K562 (cell line): ENCODE results near the gene TMEM14C. TPM values are rescaled to one million over a fixed set of nuclear protein-coding genes. Genes with fewer than 3 reads are reported as not detected.

Experiments
- EHMT2 ChIP-seq: fragments of 450-650 bp; IDR thresholded peaks from 2 replicates; pipeline ENCODE4 v1.6.1; 2018; ENCODE audit warnings: antibody characterized with exemption
- EP300 ChIP-seq: IDR thresholded peaks from 2 replicates; pipeline ENCODE4 v1.6.1; 2012; ENCODE audit warnings: low read length, improper control_type of control experiment
- JUND ChIP-seq, 2 experiments: IDR thresholded peaks; 2 replicates in 1 of 2; 3 replicates in 1 of 2; pipeline ENCODE4 v1.6.1; 2011; ENCODE audit warnings: borderline replicate concordance in 2 of 2, low read depth in 2 of 2, low read length in 2 of 2, improper control_type of control experiment in 1 of 2, missing biosample characterization in 1 of 2, missing genetic modification characterization in 1 of 2, missing genetic modification reagents in 1 of 2
- MCM7 ChIP-seq, 2 experiments: fragments of 450-650 bp; IDR thresholded peaks; 2 replicates each; pipeline ENCODE4 v1.6.1; 2016 to 2018
- NR1H2 ChIP-seq: sonication (generic); formaldehyde crosslinking; IDR thresholded peaks from 2 replicates; pipeline ENCODE4 v1.4.0; 2020; ENCODE audit warnings: mild to moderate bottlenecking, missing genetic modification reagents
- RUNX1 ChIP-seq: sonication (generic); IDR thresholded peaks from 2 replicates; pipeline ENCODE4 v1.6.1; 2016; ENCODE audit warnings: antibody characterized with exemption, low read depth
- SMARCE1 ChIP-seq: fragments of 450-650 bp; IDR thresholded peaks from 2 replicates; pipeline ENCODE4 v1.7.1; 2016; ENCODE audit warnings: mild to moderate bottlenecking
- SRSF7 ChIP-seq: fragments of 200-400 bp; formaldehyde crosslinking; optimal IDR thresholded peaks from 2 replicates; pipeline ENCODE3; 2017; ENCODE audit warnings: mild to moderate bottlenecking, low read depth, low read length
- TRIM28 ChIP-seq: fragments of 450-650 bp; IDR thresholded peaks from 2 replicates; pipeline ENCODE4 v1.6.1; 2017
- ZFP1 ChIP-seq: fragments of 450-650 bp; formaldehyde crosslinking; IDR thresholded peaks from 2 replicates; pipeline ENCODE4 v1.4.0; 2020; ENCODE audit warnings: mild to moderate bottlenecking, mixed read lengths
- ZKSCAN8 ChIP-seq: fragments of 200-800 bp; sonication (Bioruptor generic); IDR thresholded peaks from 2 replicates; pipeline ENCODE4 v1.6.1; 2016; ENCODE audit warnings: missing genetic modification characterization, missing compliant biosample characterization
- ZNF197 ChIP-seq: fragments of 200-800 bp; sonication (Bioruptor generic); IDR thresholded peaks from 2 replicates; pipeline ENCODE4 v1.6.1; 2016; ENCODE audit warnings: low read depth, missing genetic modification characterization, missing compliant biosample characterization
- ZNF23 ChIP-seq: fragments of 250-450 bp; sonication (Bioruptor Pico); IDR thresholded peaks from 2 replicates; pipeline ENCODE4 v1.4.0; 2020; ENCODE audit warnings: mild to moderate bottlenecking
- ZNF282 ChIP-seq: sonication (generic); formaldehyde crosslinking; IDR thresholded peaks from 2 replicates; pipeline ENCODE4 v1.8.1; 2023; ENCODE audit warnings: missing genetic modification reagents
- ZNF3 ChIP-seq: fragments of 250-450 bp; sonication (Bioruptor Pico); IDR thresholded peaks from 2 replicates; pipeline ENCODE4 v1.5.0; 2021; ENCODE audit warnings: mild to moderate bottlenecking, moderate library complexity
- ZNF551 ChIP-seq: fragments of 250-450 bp; sonication (Bioruptor Pico); IDR thresholded peaks from 2 replicates; pipeline ENCODE4 v1.5.0; 2021; ENCODE audit warnings: mild to moderate bottlenecking, moderate library complexity
- ZNF785 ChIP-seq: fragments of 250-450 bp; sonication (Bioruptor Pico); IDR thresholded peaks from 2 replicates; pipeline ENCODE4 v1.4.0; 2020; ENCODE audit warnings: mild to moderate bottlenecking
- polyA plus RNA-seq, 8 experiments: library from polyadenylated mRNA; depleted of rRNA in 4 of 8; stranded (reverse) in 5 of 8; unstranded in 3 of 8; fragments of >200 nt; fragmentation: Nextera tagmentation in 2 of 8; fragmentation: Illumina TruSeq in 1 of 8; extraction: Ambion mirVana in 2 of 8; extraction: Trizol in 1 of 8; gene quantifications; 2 replicates each; pipeline versions ENCODE4 v1.2.1 to v1.2.3, GENCODE V29; 2011 to 2014; ENCODE audit warnings: inconsistent platforms in 1 of 8, missing spikeins in 1 of 8
- total RNA-seq, 7 experiments: library from RNA; depleted of rRNA in 6 of 7; stranded (reverse); fragments of >200 nt in 6 of 7; fragmentation: Illumina TruSeq in 2 of 7; extraction: Trizol in 2 of 7; gene quantifications; 2 replicates each; pipeline versions ENCODE4 v1.2.1 to v1.2.3, GENCODE V29; 2011 to 2021; ENCODE audit warnings: low replicate concordance in 1 of 7
- TF ChIP-seq, protein P1 (sequence below): fragments of 450-650 bp; IDR thresholded peaks from 2 replicates; pipeline ENCODE4 v1.6.1; 2018; ENCODE audit not compliant: partially characterized antibody
- TF ChIP-seq, protein P2 (sequence below): fragments of 200-800 bp; sonication (Bioruptor generic); IDR thresholded peaks from 2 replicates; pipeline ENCODE4 v1.6.1; 2017; ENCODE audit warnings: missing genetic modification characterization, missing compliant biosample characterization
- TF ChIP-seq, protein P3 (sequence below): sonication (generic); formaldehyde crosslinking; IDR thresholded peaks from 2 replicates; pipeline ENCODE4 v1.5.0; 2020; ENCODE audit warnings: missing genetic modification reagents
- TF ChIP-seq, protein P4 (sequence below): sonication (generic); formaldehyde crosslinking; IDR thresholded peaks from 2 replicates; pipeline ENCODE4 v1.8.0; 2022; ENCODE audit warnings: missing genetic modification reagents, mild to moderate bottlenecking, borderline replicate concordance

TMEM14C gene
- total and polyA plus RNA-seq, 9 of the 15 experiments (the other 6 are each of a cell fraction or from before 2014, with no cell fraction given): 151 to 496 (median 263) TPM

DNA sequence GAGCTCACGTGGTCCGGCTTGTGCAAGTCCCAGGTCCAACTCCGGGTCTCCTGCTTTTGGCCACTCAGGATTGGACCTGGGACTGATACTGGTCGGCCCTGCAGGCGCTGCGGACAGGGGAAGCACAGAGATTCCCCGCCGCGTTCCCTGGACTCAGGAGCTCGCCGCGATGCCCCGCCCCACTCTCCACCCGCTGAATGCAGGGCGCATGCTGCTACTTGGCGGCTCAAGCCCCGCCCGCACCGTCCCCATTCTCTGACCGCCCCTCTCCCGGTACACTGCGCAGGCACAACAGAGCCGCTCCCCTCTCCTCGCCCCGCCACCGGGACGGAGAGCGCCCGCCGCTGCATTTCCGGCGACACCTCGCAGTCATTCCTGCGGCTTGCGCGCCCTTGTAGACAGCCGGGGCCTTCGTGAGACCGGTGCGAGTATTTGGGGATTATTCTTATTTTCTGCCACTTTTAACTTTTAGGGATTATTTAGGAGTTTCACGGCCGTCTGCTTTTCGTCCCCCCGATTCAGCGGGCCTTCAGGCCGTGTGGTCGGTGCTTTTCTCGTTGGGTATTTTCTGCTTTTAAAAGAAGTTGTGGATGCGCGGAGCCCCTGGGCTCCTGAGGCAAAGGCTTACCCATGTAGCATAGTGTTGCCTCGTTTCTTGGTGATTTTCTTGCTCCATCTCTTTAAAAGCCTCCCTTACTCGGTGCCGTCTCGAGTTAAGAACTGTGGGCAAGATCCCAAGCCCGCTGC lies at the start of gene TMEM14C (continued):
- TF ChIP-seq ZNF23 (CRISPR knock-in tag) (no peak), ZNF197 (CRISPR knock-in tag) (no peak), ZNF3 (CRISPR knock-in tag) (no peak), ZKSCAN8 (CRISPR knock-in tag) (no peak), MCM7 (IDR thresholded peaks at IDR 0.05) (no peak), SMARCE1 (peak; percentile 46; the same call in 1 of the 2 replicates), NR1H2 (CRISPR knock-in tag) (no peak), ZNF785 (CRISPR knock-in tag) (no peak), ZFP1 (CRISPR knock-in tag) (no peak), SRSF7 (no peak), TRIM28 (peak; percentile 57; the same call in 1 of the 2 replicates), EHMT2 (no peak), EP300 (no peak), JUND (IDR thresholded peaks at IDR 0.05; ENCODE audit: borderline replicate concordance, low read depth, low read length) (peak; percentile 61), JUND (tag; IDR thresholded peaks at IDR 0.05; ENCODE audit: borderline replicate concordance, low read depth, low read length) (peak; percentile 6; the same call in 1 of the 3 replicates), ZNF282 (CRISPR knock-in tag) (no peak), RUNX1 (no peak), ZNF551 (no peak)
- TF ChIP-seq, protein P1, sequence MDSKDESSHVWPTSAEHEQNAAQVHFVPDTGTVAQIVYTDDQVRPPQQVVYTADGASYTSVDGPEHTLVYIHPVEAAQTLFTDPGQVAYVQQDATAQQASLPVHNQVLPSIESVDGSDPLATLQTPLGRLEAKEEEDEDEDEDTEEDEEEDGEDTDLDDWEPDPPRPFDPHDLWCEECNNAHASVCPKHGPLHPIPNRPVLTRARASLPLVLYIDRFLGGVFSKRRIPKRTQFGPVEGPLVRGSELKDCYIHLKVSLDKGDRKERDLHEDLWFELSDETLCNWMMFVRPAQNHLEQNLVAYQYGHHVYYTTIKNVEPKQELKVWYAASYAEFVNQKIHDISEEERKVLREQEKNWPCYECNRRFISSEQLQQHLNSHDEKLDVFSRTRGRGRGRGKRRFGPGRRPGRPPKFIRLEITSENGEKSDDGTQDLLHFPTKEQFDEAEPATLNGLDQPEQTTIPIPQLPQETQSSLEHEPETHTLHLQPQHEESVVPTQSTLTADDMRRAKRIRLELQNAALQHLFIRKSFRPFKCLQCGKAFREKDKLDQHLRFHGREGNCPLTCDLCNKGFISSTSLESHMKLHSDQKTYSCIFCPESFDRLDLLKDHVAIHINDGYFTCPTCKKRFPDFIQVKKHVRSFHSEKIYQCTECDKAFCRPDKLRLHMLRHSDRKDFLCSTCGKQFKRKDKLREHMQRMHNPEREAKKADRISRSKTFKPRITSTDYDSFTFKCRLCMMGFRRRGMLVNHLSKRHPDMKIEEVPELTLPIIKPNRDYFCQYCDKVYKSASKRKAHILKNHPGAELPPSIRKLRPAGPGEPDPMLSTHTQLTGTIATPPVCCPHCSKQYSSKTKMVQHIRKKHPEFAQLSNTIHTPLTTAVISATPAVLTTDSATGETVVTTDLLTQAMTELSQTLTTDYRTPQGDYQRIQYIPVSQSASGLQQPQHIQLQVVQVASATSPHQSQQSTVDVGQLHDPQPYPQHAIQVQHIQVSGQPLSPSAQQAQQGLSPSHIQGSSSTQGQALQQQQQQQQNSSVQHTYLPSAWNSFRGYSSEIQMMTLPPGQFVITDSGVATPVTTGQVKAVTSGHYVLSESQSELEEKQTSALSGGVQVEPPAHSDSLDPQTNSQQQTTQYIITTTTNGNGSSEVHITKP: peak; percentile 4
- TF ChIP-seq, protein P2, sequence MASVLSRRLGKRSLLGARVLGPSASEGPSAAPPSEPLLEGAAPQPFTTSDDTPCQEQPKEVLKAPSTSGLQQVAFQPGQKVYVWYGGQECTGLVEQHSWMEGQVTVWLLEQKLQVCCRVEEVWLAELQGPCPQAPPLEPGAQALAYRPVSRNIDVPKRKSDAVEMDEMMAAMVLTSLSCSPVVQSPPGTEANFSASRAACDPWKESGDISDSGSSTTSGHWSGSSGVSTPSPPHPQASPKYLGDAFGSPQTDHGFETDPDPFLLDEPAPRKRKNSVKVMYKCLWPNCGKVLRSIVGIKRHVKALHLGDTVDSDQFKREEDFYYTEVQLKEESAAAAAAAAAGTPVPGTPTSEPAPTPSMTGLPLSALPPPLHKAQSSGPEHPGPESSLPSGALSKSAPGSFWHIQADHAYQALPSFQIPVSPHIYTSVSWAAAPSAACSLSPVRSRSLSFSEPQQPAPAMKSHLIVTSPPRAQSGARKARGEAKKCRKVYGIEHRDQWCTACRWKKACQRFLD: no peak
- TF ChIP-seq, protein P3, sequence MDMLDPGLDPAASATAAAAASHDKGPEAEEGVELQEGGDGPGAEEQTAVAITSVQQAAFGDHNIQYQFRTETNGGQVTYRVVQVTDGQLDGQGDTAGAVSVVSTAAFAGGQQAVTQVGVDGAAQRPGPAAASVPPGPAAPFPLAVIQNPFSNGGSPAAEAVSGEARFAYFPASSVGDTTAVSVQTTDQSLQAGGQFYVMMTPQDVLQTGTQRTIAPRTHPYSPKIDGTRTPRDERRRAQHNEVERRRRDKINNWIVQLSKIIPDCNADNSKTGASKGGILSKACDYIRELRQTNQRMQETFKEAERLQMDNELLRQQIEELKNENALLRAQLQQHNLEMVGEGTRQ (CRISPR knock-in tag): peak; percentile 91; the same call in 1 of the 2 replicates
- TF ChIP-seq, protein P4, sequence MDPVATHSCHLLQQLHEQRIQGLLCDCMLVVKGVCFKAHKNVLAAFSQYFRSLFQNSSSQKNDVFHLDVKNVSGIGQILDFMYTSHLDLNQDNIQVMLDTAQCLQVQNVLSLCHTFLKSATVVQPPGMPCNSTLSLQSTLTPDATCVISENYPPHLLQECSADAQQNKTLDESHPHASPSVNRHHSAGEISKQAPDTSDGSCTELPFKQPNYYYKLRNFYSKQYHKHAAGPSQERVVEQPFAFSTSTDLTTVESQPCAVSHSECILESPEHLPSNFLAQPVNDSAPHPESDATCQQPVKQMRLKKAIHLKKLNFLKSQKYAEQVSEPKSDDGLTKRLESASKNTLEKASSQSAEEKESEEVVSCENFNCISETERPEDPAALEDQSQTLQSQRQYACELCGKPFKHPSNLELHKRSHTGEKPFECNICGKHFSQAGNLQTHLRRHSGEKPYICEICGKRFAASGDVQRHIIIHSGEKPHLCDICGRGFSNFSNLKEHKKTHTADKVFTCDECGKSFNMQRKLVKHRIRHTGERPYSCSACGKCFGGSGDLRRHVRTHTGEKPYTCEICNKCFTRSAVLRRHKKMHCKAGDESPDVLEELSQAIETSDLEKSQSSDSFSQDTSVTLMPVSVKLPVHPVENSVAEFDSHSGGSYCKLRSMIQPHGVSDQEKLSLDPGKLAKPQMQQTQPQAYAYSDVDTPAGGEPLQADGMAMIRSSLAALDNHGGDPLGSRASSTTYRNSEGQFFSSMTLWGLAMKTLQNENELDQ: no peak
